GM19324 (cell line): ENCODE measurements around the gene DNM3.

ENCODE experiments used
- ATAC-seq: cut with Tn5 transposase; IDR thresholded peaks from one replicate; pipeline ENCODE4 v1.9.1; 2021; ENCODE audit warnings: mild to moderate bottlenecking, moderate library complexity; ENCODE audit not compliant: unreplicated experiment, low FRiP score

The DNM3 gene

DNA sequence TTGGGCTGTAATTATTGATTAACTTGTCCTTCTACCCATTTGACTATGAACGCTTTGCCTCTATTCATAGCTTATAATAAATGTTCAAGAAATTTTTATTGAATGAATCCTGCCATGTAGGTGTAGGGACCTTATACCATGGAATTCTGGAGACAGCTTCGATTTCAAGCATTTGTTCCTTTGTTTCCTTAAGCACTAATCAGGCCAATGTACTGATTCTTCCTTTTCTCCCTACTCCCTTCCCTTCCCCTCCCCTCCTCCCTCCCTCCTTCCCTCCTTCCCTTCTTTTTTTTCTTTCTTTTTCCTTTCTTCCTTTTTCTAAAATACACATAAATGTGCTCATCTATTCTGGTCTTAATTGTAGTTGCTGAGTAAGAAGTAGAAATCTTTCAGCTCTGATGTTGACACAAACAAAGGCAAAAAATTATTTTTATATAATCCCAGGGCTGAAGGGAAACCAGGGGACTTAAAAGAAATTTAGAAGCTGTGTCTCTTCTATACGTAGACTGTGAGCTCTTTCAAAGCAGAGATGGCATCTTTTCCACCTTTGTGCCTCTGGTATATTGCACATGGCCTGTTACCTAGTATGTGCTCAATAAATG is 24.9 kb upstream of the DNM3 start:
- ATAC-seq, result no peak

DNA sequence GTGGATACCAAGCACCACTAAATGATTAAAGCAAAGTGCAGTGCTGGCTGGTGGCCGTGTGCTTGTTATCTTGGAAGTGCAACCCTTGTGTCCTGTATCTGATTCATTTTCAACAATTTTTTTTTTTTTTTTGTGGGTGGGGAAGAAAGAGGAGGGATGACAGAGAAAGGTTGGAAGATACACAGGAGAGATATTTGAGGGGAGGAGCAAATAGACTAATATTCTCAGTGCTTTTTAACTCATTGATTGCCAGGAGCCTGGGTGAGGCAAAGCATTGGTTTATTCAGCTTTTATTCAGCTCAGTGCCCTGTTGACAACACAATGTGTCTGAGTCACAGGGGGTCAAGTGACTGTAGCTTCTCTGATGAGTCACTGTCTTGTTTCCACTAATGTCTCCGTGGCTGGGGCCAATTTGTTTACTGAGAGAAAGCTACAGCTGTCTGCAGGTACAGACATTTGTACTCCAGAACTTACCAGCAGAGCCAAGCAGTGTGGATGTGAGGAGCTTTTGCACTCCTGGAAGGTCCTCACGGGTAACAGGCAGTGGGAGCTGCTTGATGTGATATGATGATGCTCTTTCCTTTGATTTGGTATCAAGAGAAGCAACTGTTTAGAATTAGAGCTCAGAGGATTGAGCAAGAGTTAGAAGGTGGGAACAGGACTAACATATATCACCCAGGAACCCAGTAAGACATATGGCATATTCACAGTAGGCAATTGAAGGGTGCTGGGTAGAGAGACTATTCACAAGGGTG is 23.6 kb upstream of the DNM3 start:
- no peak for ATAC-seq

DNA sequence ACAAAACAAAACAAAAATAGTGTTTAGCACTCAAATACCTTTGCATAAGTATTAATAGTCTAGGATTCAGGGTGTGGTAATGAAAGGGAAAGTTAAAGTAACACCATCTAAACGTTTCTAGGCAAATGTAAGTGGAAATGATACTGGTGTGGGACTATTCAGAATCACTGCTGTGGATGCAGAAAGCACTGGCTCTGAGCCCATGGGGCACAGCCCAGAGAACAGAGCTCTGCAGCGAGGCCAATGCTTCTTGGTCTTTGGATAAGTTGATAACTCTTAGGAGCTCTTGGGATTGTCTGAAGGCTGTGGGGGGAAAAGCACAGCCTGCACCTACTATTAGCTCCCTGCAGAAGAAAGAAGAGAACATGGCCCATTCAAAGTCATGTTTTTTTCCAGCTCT is 21.4 kb upstream of the DNM3 start:
- no peak for ATAC-seq

DNA sequence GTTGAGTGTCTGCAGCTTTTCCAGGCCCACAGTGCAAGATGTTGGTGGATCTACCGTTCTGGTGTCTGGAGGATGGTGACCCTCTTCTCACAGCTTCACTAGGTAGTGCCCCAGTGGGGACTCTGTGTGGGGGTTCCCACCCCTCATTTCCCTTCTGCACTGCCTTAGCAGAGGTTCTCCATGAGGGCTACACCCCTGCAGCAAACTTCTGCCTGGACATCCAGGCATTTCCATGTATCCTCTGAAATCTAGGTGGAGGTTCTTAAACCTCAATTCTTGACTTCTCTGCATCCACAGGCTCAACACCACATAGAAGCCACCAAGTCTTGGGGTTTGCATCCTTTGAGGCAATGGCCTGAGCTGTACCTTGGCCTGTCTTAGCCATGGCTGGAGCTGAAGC is 14.3 kb upstream of the DNM3 start:
- ATAC-seq, result no peak

DNA sequence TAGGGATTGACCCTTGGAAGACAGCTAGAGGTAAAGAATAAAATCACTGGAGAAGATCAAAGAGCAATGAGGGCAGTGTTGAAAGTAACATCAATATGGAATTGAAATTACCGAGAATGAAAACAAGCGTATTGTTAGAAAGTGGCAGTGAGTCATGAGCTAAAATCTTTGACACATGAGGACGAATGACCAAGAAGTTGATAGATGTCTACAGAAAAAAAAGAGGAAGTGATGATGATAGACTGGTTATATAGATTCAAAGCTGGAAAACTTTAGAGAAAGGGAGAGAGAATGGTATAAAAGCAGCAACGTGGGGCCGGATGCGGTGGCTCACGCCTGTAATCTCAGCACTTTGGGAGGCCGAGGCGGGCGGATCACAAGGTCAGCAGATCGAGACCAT is 12.5 kb upstream of the DNM3 start:
- ATAC-seq, result no peak

DNA sequence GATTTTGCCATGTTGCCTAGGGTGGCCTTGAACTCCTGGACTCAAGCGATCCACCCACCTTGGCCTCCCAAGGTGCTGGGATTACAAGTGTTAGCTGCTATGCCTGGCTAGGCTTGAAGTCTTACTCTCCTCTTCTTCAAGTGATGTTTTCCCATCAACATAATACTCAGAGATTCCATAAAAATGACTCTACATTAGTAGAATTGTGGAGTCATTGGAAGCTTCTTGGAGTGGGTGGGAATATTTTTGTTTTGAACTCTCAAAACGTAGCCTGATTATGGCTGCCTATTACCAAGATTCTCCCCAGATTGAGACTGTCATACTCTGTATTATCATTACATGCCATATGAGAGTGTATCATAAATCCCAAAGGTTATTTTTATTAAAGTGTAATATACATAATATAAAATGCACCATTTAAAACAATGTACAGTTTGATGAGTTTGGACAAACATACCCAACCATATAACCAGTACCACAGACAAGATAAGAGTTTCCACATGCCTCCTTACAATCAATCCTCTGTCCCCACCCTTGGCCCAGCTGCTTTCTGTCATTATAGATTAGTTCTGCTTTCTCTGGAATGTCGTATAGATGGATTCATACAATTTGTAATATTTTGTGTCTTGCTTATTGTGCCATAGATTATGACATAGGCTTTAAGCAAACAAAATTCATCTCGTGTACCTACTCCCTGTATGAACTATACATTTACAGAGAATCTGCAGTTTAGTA is 8.0 kb upstream of the DNM3 start:
- ATAC-seq, result no peak

DNA sequence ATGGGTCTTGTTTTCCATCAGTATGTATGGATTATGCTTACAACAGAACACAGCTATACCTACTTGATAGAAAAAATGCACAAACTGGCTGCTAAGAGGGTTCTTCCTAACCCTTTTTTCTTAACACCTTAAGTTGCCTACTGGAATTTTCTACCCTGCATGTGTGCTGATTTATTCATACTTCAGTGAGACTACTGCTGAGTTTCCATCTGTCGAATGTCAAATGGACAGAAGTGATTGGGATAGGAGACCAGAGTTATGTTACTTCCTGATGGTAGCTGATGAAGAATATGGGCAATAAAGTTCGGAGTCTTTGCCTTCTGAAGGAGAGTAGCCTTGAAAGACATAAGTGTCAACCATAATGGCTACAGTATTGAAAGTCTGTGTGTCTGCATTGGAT is 6.5 kb upstream of the DNM3 start:
- no peak for ATAC-seq

DNA sequence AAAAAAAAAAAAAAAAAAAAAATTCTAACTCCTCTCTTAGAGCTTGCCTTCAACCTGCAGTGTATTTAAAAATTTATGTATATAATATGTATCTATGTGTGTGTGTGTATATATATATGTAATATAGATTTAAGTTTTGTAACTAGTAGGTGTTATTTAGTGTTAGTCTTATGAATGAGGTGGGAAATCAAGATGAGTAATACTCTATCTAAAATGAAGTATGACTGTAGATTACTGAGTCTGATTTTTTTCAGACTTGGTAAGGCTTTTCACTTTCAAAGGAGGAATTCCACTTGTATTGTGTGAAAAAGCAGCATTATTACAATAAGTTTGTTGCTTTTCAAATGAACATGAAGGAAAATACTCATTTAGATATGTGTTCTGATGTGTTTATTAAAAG is 5.4 kb upstream of the DNM3 start:
- no peak for ATAC-seq

DNA sequence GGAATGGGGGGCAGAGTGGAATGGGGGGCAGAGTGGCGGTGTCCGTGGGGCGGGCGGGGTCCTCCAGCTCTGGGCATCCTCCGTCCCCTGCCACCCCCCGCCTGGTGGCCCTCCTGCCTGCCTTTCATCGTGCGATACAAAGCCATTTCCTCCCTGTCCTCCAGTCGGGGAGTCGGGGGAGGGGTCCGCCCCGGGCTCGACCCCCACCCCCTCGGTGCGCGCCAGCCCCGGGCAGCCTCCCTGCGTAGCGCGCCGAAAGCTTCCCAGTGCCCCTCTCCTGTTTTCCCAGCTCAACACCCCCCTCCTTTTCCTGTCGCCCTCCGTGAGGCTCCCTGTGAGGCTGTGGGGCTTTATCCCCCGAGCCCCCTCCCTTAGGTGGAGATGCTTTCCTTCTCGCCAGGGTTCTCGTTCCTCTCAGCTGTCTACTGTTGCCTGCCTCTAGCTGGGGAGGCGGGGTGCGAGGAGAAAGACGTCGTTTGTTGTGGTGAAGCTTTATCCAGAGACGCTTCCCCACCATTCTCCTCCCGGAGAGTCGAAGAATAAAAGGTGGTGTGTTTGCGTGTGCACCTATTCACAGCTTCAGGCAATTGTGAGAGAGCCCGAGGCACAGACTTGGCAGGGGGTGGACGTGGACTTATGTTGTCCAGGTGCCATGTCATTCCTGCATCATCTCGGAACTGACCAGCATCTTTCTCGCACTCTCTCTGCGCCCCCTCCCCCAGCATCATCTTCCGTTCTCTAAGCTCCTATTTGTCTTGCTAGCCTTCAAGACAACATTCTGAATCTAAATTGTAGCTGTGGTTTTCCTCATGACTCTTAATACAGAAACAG is 848 bp downstream of the DNM3 start:
- no peak for ATAC-seq

DNA sequence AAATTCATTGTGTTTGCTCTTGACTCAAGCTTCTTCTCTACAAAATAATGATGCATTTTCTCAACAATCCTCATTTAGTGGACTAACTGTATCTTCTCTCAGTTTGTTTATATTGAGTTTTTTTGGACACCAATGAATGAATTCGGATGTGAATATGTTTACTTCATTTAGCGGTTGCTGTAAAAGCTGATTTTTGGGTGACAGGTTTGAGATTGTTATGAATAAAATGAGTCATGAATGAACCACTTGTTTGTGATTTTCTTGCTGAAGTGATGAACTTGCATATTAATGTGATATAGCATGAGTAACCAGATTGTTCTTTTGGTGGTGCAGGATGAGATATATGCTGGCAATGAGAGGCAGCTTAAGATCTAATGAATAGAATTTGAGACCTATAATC is 3.1 kb downstream of the DNM3 start:
- ATAC-seq, result no peak

DNA sequence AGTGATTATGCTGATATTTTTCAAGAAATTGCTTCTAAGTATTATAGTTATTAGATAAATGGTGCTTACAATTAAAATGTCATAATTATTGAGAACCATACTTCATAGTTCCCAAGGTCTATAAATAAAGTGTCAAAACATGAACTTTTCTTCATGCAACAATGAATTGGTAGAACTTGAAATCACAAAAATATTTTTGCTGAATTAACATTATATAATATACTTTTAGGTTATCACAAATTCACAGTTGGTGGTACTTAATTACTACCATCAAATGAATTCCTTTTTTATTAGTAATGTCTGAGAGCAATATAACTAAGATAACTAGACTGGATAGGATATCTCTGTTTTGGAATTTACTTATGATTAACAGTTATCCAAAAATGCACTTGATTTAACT is 4.7 kb downstream of the DNM3 start:
- no peak for ATAC-seq

DNA sequence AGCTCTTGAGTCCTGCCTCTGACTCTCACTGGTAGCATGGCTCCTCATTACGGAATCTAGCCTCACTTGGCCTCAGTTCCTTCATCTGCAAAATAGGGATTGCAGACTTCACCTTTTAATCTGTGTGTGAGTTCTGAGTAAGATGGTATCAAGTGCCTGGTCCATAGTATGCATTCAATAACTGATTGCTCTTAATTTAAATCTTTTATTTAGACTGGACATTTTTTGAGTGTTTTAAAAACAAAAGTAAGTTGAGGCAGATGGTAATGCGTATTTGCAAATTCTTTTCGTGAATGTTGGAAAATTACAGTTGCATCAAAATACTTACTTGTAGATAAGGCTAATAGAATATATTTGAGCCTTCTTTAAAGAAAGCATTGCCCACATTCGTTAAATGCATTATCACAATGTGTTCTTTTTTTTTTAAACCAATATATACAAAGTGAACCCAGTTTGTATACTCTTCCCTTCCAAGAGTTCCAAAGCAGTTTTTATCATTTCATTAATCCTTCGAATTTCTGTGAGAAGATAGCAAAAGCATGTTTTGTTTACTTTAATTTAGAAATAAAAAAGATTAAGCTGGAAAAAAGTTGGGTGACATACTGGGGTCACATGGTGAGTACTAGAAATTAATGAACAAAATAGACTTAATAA is 8.1 kb downstream of the DNM3 start:
- no peak for ATAC-seq

DNA sequence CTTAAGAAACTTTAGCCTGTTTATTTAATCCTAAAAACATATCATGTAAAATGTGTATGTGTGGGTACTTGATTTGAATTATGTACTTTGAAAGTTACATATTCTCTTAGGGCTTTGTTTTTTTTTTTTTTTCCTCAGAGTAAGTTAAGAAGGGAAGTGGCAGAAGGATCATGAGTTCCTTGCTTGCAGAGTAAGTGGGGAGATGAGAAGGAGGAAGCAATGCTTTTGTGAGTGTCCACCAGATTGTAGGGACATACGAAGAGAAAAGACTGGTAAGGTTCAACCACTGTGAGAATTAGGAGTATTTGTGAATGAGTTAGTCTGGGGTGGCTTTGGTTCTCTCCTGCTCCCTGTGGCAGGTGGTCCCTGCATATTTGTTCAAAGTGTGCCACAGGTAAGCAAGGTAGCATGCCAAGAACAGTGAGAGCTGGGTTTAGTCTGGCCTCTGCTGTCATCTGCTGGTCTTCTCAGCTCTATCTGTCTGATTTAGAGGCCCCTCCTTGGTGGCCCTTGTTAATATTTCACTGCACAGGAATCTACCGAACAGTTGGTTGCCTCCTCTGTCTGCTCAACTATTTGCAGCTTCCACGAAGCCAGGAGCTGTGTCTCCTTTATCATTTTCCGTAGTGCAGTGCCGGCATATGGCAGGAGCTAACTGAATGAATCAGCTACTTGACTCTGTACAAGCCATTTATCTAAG is 9.5 kb downstream of the DNM3 start:
- no peak for ATAC-seq

DNA sequence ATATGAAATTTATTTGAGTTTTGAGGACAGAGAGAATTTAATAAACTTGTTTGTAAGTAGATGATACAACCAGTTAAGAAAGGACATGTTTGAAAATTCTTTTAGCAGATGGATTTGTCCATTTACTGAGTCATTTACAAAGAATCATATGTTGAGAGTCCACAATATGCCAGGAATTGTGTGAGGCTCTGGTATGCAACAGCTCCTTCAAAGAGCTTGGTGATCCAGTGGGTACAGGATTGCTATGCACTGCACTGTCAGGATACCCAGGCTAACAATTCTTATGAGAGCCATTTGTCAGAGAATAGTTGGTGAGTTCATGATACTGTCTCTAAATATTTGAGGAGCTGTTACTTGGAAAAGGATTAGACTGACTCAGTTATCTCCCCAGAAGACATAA is 11.0 kb downstream of the DNM3 start:
- no peak for ATAC-seq

DNA sequence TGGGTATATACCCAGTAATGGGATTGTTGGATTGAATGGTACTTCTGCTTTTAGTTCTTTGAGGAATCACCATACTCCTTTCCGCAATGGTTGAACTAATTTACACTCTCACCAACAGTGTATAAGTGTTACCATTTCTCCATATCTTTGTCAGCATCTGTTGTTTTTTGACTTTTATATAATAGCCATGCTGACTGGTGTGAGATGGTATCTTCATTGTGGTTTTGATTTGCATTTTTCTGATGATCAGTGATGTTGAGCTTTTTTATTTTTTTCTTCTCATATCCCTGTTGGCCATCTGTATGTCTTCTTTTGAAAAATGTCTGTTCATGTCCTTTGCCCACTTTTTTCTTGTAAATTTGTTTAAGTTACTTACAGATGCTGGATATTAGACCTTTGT is 14.1 kb downstream of the DNM3 start:
- ATAC-seq, result no peak

DNA sequence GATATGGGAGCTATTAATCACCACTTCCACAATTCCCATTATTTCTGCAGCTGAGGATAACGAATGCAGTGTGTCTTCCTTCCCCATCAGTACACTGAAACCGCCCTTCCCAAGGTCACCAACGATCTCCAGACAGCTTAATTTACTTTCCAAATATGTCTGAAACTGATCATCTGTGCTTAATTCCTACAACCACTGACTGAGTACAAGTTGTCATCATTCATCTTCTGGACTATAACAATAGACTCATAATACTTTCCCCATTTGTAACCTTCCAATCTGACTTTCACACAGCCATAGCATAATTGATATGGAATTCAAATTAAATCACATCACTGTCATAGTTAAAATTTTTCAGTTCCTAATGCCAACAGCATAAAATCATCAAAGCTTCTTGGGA is 17.4 kb downstream of the DNM3 start:
- ATAC-seq, result no peak

DNA sequence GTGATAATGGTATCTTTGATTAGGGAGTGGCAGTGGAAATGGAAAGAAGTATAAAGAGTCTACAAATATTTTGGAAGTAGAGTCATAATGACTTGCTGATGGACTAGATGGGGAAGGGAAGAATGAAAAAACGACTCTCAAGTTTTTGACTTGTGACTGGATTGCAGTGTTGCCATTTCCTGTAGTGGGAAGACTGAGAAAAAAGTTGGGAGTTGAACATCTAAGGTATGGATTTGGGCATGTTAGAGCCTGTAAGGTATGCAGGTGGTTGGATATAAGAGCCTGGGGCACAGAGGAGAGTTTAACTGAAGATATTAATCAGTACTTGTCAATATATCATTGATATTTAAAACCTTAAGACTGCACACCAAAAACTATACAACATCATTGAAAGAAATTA is 19.4 kb downstream of the DNM3 start:
- no peak for ATAC-seq

DNA sequence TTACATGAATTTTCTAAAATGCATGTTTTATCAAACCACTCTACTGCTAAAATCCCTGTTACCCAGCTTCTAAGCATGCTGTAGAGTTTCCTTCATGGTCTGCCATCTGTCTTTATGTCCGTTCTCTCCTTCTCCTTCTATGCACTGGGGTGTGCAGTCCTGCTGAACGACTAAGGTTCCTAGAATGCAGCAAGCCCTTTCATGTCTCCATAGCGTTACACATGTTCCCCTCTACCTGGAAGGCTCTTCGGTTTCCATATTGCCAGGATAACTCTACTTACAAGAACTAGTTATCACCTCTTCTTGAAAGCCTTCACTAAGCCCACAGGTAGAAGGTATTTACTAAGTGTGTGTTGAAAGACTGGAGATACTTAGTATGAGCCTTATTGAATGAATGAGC is 22.2 kb downstream of the DNM3 start:
- ATAC-seq, result no peak

DNA sequence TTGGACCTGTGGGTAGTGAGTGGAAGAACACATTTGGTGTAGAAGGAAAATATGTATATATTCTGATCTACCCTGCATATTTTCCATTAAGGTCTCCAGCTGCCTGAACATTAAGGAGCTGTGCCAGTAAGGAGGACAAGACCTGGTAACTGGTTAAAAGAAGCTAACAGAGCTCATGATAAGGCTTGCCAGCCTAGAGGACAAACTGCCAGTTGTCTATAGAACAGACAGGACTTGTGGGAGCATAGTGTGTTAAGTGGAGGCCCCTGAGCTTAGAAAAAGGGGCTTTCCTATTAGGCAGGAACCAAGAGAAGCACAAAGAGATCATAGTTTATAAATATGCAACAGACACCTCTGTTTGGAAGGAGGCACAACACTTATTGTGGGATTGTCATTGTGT is 23.0 kb downstream of the DNM3 start:
- ATAC-seq, result no peak

DNA sequence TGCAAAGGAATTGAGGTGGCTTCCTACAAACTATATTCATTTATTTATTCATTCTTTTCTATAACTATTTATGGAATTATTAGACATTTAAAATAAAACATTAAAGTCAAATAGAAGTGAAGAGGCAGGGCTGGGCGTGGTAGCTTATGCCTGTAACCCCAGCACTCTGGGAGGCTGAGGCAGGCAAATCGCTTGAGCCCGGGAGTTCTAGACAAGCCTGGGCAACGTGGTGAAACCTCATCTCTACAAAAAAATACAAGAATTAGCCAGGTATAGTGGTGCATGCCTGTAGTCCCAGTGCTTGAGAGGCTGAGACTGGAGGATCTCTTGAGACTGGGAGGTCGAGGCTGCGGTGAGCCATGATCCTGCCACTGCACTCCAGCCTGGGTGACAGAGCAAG is 23.8 kb downstream of the DNM3 start:
- ATAC-seq, result no peak
